Transverse colon (tissue), 4 donors: ENCODE data around the gene AGPAT3. TPM values are rescaled to one million over a fixed set of nuclear protein-coding genes. Genes with fewer than 3 reads are reported as not detected.

Experiments
- DNase-seq: peaks from one replicate; pipeline ENCODE4 v3.0.0-alpha.2; 2019
- H3K27ac ChIP-seq, 4 donors: fragments of 200-600 bp; sonication (generic); 2 replicates each; pipeline ENCODE4 v1.5.1; 2016 to 2018; ENCODE audit warnings: inconsistent platforms in 4 of 4
- H3K27me3 ChIP-seq: fragments of 200-600 bp; sonication (generic); 2 replicates; pipeline ENCODE4 v1.5.1; 2017; ENCODE audit warnings: inconsistent platforms
- H3K36me3 ChIP-seq, 4 donors: fragments of 200-600 bp; sonication (generic); 2 replicates each; pipeline ENCODE4 v1.5.1; 2017 to 2019; ENCODE audit warnings: inconsistent platforms in 4 of 4
- H3K4me1 ChIP-seq, 4 donors: fragments of 200-600 bp; sonication (generic); 2 replicates each; pipeline ENCODE4 v1.5.1; 2017 to 2020; ENCODE audit warnings: inconsistent platforms in 4 of 4
- H3K4me3 ChIP-seq, 4 donors: fragments of 200-600 bp; sonication (generic); 1 replicate in 1 of 4; 2 replicates in 3 of 4; pipeline versions ENCODE4 v1.5.1 to v1.6.1; 2017 to 2019; ENCODE audit warnings: inconsistent platforms in 4 of 4
- H3K9me3 ChIP-seq, 2 donors: fragments of 200-600 bp; sonication (generic); 2 replicates each; pipeline ENCODE4 v1.5.1; 2017 to 2019; ENCODE audit warnings: inconsistent platforms in 2 of 2
- EP300 ChIP-seq: sonication (generic); formaldehyde crosslinking; IDR thresholded peaks from one replicate; pipeline ENCODE4 v1.6.1; 2017; ENCODE audit warnings: antibody characterized with exemption, low read depth
- POLR2A ChIP-seq: fragments of 450-650 bp; IDR thresholded peaks from one replicate; pipeline ENCODE4 v1.6.1; 2016; ENCODE audit warnings: antibody characterized with exemption, mild to moderate bottlenecking, moderate library complexity
- POLR2AphosphoS5 ChIP-seq, 3 donors: sonication (generic); formaldehyde crosslinking; IDR thresholded peaks; one replicate each; pipeline ENCODE4 v1.6.1; 2016; ENCODE audit warnings: antibody characterized with exemption in 3 of 3
- WGBS, 2 donors: methylation state at CpG; one replicate each; pipeline ENCODE4 v1.1.5; 2018; ENCODE audit warnings: low coverage in 1 of 2; 5-methylcytosine and 5-hydroxymethylcytosine counted together
- in situ Hi-C, 4 donors: fragments of 200-750 bp; cut with MboI; loops; one replicate each; pipeline versions ENCODE4 v1.15.0 to v1.15.1; 2017; ENCODE audit warnings: low sequenced_read_pairs in 3 of 4, low pct_ligation_motif_present in 1 of 4, low pct_unique_long_range_greater_than_20kb in 1 of 4
- intact Hi-C: fragments of 100-400 bp; cut with DNase I; formaldehyde crosslinking; loops from one replicate; pipeline ENCODE4 v1.15.1; 2023; ENCODE audit warnings: low total_unique reads
- small RNA-seq, 4 donors: library from RNA; depleted of rRNA; stranded (forward); fragments of <200 nt; gene quantifications; one replicate each; pipeline ENCODE3, GENCODE V24; 2016
- total RNA-seq, 4 donors: library from RNA; depleted of rRNA; stranded (reverse); fragments of >200 nt; gene quantifications; one replicate each; pipeline ENCODE4 v1.1.0, GENCODE V29; 2016
- TF ChIP-seq, protein P1 (sequence below), 5 experiments: fragments of 200-600 bp in 3 of 5; fragments of 450-650 bp in 2 of 5; sonication (generic) in 3 of 5; IDR thresholded peaks; 1 replicate in 2 of 5; 2 replicates in 3 of 5; pipeline ENCODE4 v1.5.1; 2016 to 2017; ENCODE audit warnings: antibody characterized with exemption in 5 of 5, inconsistent platforms in 3 of 5, mild to moderate bottlenecking in 2 of 5, moderate library complexity in 1 of 5

The AGPAT3 gene
- total RNA-seq, 4 donors from 2014 or later, result 59.9 to 116 (median 85.3) TPM

- DNase-seq, result no peak
- no peaks in the 10 kb centered on the region for H3K9me3 ChIP-seq
- no peaks in the 10 kb centered on the region for H3K27me3 ChIP-seq
- no peak overlapping the region for H3K4me3 ChIP-seq
- TF ChIP-seq POLR2A (no peak), POLR2AphosphoS5 (IDR thresholded peaks at IDR 0.05) (no peak), EP300 (no peak)
- TF ChIP-seq, protein P1, sequence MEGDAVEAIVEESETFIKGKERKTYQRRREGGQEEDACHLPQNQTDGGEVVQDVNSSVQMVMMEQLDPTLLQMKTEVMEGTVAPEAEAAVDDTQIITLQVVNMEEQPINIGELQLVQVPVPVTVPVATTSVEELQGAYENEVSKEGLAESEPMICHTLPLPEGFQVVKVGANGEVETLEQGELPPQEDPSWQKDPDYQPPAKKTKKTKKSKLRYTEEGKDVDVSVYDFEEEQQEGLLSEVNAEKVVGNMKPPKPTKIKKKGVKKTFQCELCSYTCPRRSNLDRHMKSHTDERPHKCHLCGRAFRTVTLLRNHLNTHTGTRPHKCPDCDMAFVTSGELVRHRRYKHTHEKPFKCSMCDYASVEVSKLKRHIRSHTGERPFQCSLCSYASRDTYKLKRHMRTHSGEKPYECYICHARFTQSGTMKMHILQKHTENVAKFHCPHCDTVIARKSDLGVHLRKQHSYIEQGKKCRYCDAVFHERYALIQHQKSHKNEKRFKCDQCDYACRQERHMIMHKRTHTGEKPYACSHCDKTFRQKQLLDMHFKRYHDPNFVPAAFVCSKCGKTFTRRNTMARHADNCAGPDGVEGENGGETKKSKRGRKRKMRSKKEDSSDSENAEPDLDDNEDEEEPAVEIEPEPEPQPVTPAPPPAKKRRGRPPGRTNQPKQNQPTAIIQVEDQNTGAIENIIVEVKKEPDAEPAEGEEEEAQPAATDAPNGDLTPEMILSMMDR (IDR thresholded peaks at IDR 0.05), result no peak
- peaks cover 0 to 24% (median 15%) of the 10 kb centered on the region in 4 donors for H3K4me1 ChIP-seq
- no peak overlapping the region for H3K27ac ChIP-seq
- intact Hi-C loops (no loop called here), in situ Hi-C loops (loop anchor here in 1 of 4 donors (25.0 kb wide), 1 partner anchor 234 kb away; the partner anchor contains the start of gene DNMT3L)
- 94% methylated on average over 6 of the region's 6 CpGs; no CpG with 5 or more reads in 1 of the 2 donors for WGBS, 2 donors
- peaks cover 0 to 12% (median 0%) of the 10 kb centered on the region in 4 donors for H3K36me3 ChIP-seq
These were observed 163.2 kb downstream of the AGPAT3 start for GRCh38 chr21:44028287-44028659.

DNA sequence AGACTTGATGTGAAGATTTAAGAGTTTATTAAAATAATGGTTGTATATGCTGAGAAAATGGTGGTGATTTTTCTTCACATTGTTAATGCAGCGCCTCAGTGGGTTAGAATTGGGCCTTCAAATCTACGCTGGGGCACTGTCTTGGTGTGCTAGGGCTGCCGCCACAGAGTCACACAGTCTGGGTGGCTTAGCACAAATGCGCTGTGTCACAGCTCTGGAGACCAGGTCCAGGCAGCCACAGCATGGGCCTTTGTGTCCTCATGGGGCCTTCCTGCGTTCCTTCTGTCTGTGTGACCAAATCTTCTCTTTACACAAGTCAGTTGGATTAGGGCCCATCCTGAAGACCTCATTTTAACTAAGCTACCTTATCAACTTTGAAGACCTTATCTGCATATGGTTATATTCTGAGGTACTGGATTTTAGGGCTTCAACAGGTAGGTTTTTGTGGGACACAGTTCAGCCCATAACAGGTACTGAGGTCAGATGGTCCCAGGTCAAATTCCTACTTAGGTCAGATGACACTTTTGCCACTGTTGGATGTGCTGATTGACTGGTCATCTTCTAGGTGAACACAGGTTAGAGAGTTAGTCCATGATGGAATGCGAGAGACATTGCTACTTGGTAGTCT lies 164.6 kb downstream of the AGPAT3 start:
- peaks cover 0 to 19% (median 0%) of the 10 kb centered on the region in 4 donors for H3K36me3 ChIP-seq
- in situ Hi-C loops (loop anchor here in 1 of 4 donors (25.0 kb wide), 1 partner anchor 233 kb away; the partner anchor contains the start of gene DNMT3L), intact Hi-C loops (no loop called here)
- no peak for DNase-seq
- H3K27me3 ChIP-seq, result no peaks in the 10 kb centered on the region
- no peak overlapping the region for H3K27ac ChIP-seq
- no peak overlapping the region for H3K4me3 ChIP-seq
- peaks cover 0 to 17% (median 15%) of the 10 kb centered on the region in 4 donors for H3K4me1 ChIP-seq
- no peaks in the 10 kb centered on the region for H3K9me3 ChIP-seq
- 98 to 100% methylated on average over 1 to 6 of the region's 6 CpGs for WGBS, 2 donors
- TF ChIP-seq EP300 (no peak), POLR2AphosphoS5 (IDR thresholded peaks at IDR 0.05) (no peak), POLR2A (no peak)
- TF ChIP-seq, protein P1 (IDR thresholded peaks at IDR 0.05), result no peak

DNA sequence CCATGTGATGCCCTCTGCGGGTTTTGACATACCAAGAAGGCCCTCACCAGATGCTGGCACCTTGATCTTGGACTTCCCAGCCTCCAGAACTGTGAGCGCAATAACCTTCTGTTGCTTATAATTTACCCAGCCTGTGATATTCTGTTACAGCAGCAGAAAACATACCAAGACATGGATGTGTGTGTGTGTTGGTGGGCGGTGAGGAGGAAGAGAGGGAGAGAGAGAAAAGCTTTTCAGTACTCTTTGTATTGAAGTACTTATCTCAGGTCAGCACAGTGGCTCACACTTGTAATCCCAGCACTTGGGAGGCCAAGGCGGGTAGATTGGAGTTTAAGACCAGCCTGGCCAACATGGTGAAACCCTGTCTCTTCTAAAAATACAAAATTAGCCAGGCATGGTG lies 170.2 kb downstream of the AGPAT3 start:
- no peaks in the 10 kb centered on the region for H3K4me1 ChIP-seq
- TF ChIP-seq POLR2A, result no peak
- TF ChIP-seq, protein P1 (IDR thresholded peaks at IDR 0.05), result no peak
- TF ChIP-seq EP300, result no peak
- TF ChIP-seq POLR2AphosphoS5 (IDR thresholded peaks at IDR 0.05), result no peak
- intact Hi-C loops, result loop anchor here (5.0 kb wide), 1 partner anchor 1828 kb away; no protein-coding TSS in a partner anchor
- no peaks in the 10 kb centered on the region for H3K9me3 ChIP-seq
- H3K4me3 ChIP-seq, result no peak overlapping the region
- no peak overlapping the region for H3K27ac ChIP-seq
- no peak for DNase-seq
- no peaks in the 10 kb centered on the region for H3K27me3 ChIP-seq
- in situ Hi-C loops, result loop anchor here in 1 of 4 donors (25.0 kb wide), 1 partner anchor 227 kb away; the partner anchor contains the start of gene DNMT3L
- H3K36me3 ChIP-seq, result peaks cover 0 to 53% (median 10%) of the 10 kb centered on the region in 4 donors
- WGBS, 2 donors, result 94 to 96% methylated on average over 3 to 4 of the region's 4 CpGs

Small RNAs within 50 kb of the gene (small RNA-seq; reads per million reads assigned to genes)
- 0 reads per million in 4 donors for gene RNU6-1150P
- gene RNU6-859P, result 0 reads per million in 4 donors

Other genes with a start within 250 kb of the AGPAT3 start
- under 1 TPM in 2 of 4 donors, not detected in 2; 0.48 to 0.82 TPM for gene HSF2BP, start 205.7 kb upstream of the AGPAT3 start, total RNA-seq
- gene RRP1B, start 205.7 kb upstream of the AGPAT3 start, total RNA-seq, result 10 to 100 TPM in 3 of 4 donors, 1 to 10 TPM in 1; 6.0 to 15.4 (median 12.0) TPM
- 100 to 1,000 TPM in 2 of 4 donors, 10 to 100 TPM in 2; 85.8 to 117 (median 103) TPM for gene PDXK, start 146.1 kb upstream of the AGPAT3 start, total RNA-seq
- gene CSTB, start 88.9 kb upstream of the AGPAT3 start, total RNA-seq, result 10 to 100 TPM; 16.1 to 61.7 (median 19.6) TPM
- gene RRP1, start 75.6 kb upstream of the AGPAT3 start, total RNA-seq, result 10 to 100 TPM in 2 of 4 donors, 1 to 10 TPM in 2; 5.2 to 26.1 (median 11.1) TPM
- 10 to 100 TPM; 71.0 to 81.5 (median 79.8) TPM for gene TRAPPC10, start 147.1 kb downstream of the AGPAT3 start, total RNA-seq
- gene PWP2, start 242.2 kb downstream of the AGPAT3 start, total RNA-seq, result 10 to 100 TPM in 3 of 4 donors, not detected in 1; 11.9 to 19.9 (median 12.1) TPM